Tongue (tissue), 3 donors: ENCODE results near the gene RASL10A. TPM values are rescaled to one million over a fixed set of nuclear protein-coding genes. Genes with fewer than 3 reads are reported as not detected.
A peak's percentile ranks its signal among the peaks of the same experiment; 100 is the strongest.

Experiments used
- DNase-seq: peaks from one replicate; pipeline ENCODE4 v3.0.0-alpha.2; 2015
- small RNA-seq: library from RNA; depleted of rRNA; stranded (forward); fragments of <200 nt; gene quantifications from one replicate; pipeline ENCODE3, GENCODE V24; 2014; ENCODE audit warnings: low replicate concordance
- total RNA-seq: library from RNA; depleted of rRNA; stranded (reverse); fragments of >200 nt; gene quantifications from one replicate; pipeline ENCODE4 v1.2.3, GENCODE V29; 2014

The RASL10A gene
- total RNA-seq, 1 donor from 2014 or later, result 12.3 TPM

GRCh38 chr22:29267858-29268510 lies 47.5 kb downstream of the RASL10A start, which contains the start of the genes EWSR1 and RHBDD3:
TSS of gene EWSR1 (plus strand) at chr22:29268268. CDS start at chr22:29268337, 69 bp downstream.
TSS of gene RHBDD3 (minus strand) at chr22:29267981. CDS start at chr22:29265626, 2,355 bp downstream.
- peak; percentile 98 for DNase-seq

DNA sequence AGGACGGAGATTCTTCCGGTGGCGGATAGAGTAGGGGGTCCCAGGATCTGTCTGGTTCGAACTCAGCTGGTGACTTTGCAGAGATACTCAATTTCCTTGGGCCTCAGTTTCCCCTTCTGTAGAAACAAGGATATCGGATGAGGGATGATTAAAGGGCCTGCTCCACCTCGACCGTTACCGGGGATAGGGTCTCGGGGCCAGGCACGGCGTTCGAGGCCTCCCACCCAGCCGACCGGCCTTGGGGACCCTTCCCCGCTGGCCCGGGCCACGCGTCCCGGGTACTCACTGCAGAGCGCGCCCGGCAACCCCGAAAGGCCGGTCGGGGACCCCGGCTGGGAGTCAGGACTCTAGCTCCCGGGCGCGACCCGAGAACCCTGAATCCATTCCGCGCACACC lies 48.0 kb downstream of the RASL10A start:
- DNase-seq, result no peak

- DNase-seq, result no peak
Measured at GRCh38 chr22:29266564-29267461, 48.7 kb downstream of the RASL10A start.

DNA sequence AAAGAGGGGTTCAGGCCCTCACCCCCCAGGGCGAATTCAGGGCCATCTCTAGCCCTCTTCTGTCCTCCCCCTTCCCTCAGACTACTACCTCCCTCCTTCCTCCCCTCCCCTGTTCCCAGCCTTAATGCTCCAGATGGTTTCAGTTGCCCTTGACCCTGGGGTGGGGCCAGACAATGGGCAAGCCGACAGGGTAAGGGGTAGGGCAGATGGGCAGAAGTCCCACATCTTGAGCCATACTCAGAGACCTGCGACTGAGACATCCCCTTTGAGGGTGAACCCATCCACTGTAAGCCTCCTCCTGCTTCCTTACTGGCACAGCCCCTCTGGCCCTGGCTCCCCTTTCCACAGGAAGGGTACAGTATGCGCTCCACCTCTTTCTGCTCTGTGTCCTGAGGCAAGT lies 49.6 kb downstream of the RASL10A start:
- no peak for DNase-seq

- no peak for DNase-seq
Measured at GRCh38 chr22:29265305-29265704, 50.2 kb downstream of the RASL10A start.

GRCh38 chr22:29263791-29264276 lies 51.7 kb downstream of the RASL10A start:
- no peak for DNase-seq

Small RNA genes within 50 kb of the gene (small RNA-seq; reads per million reads assigned to genes)
- gene MIR3653, result not detected

Other genes starting within 250 kb of the RASL10A start
- gene KREMEN1, start 242.7 kb downstream of the RASL10A start, total RNA-seq, result 113 TPM
- gene EMID1, start 109.8 kb downstream of the RASL10A start, total RNA-seq, result 13.8 TPM
- gene RHBDD3, start 47.7 kb downstream of the RASL10A start, total RNA-seq, result 30.9 TPM
- 120 TPM for gene EWSR1, start 47.4 kb downstream of the RASL10A start, total RNA-seq
- gene GAS2L1, start 9.0 kb downstream of the RASL10A start, total RNA-seq, result 16.7 TPM
- 34.7 TPM for gene AP1B1, start 72.9 kb upstream of the RASL10A start, total RNA-seq
- not detected for gene RFPL1, start 122.9 kb upstream of the RASL10A start, total RNA-seq
- 0.62 TPM for gene NEFH, start 164.5 kb upstream of the RASL10A start, total RNA-seq
- 30.3 TPM for gene THOC5, start 238.1 kb upstream of the RASL10A start, total RNA-seq